GM23338 (cell line): ENCODE measurements around the gene ZNF490. TPM values are rescaled to one million over a fixed set of nuclear protein-coding genes. Genes with fewer than 3 reads are reported as not detected.

Experiments
- ATAC-seq: fragments of 200-7000 bp; cut with Tn5 transposase; 3 replicates; pipeline ENCODE4 v1.9.1; 2020
- DNase-seq: peaks from one replicate; pipeline ENCODE4 v3.0.0-alpha.2; 2015; ENCODE audit warnings: low spot score
- H2AFZ ChIP-seq: fragments of 200-600 bp; sonication (generic); 2 replicates; pipeline ENCODE4 v1.8.0; 2016; ENCODE audit warnings: antibody characterized with exemption, mild to moderate bottlenecking, moderate library complexity
- H3F3A ChIP-seq: fragments of 200-600 bp; sonication (generic); replicated peaks from 2 replicates; pipeline ENCODE4 v1.8.0; 2017; ENCODE audit warnings: antibody characterized with exemption, mixed run types, low read depth
- H3K27ac ChIP-seq: fragments of 200-600 bp; sonication (generic); 2 replicates; pipeline ENCODE4 v1.6.1; 2016; ENCODE audit warnings: low read depth
- H3K27me3 ChIP-seq: fragments of 200-600 bp; sonication (generic); 2 replicates; pipeline ENCODE4 v1.8.0; 2016; ENCODE audit warnings: mild to moderate bottlenecking, mixed run types, moderate library complexity; ENCODE audit not compliant: insufficient read depth
- H3K36me3 ChIP-seq: fragments of 200-600 bp; sonication (generic); 2 replicates; pipeline ENCODE4 v1.8.0; 2016; ENCODE audit warnings: mild to moderate bottlenecking; ENCODE audit not compliant: insufficient read depth
- H3K4me1 ChIP-seq: fragments of 200-600 bp; sonication (generic); 2 replicates; pipeline ENCODE4 v1.8.0; 2016; ENCODE audit warnings: mild to moderate bottlenecking, moderate library complexity; ENCODE audit not compliant: insufficient read depth
- H3K4me2 ChIP-seq: fragments of 200-600 bp; sonication (generic); 2 replicates; pipeline ENCODE4 v1.7.1; 2017; ENCODE audit warnings: mixed run types
- H3K4me3 ChIP-seq: fragments of 200-600 bp; sonication (generic); 2 replicates; pipeline ENCODE4 v1.6.1; 2016; ENCODE audit warnings: mixed run types
- H3K79me2 ChIP-seq: fragments of 200-600 bp; sonication (generic); replicated peaks from 2 replicates; pipeline ENCODE4 v1.8.0; 2017; ENCODE audit warnings: mild to moderate bottlenecking; ENCODE audit not compliant: insufficient read depth
- H3K9me2 ChIP-seq: fragments of 200-600 bp; sonication (generic); 2 replicates; pipeline ENCODE4 v1.8.0; 2017; ENCODE audit not compliant: insufficient read depth
- H4K20me1 ChIP-seq: fragments of 200-600 bp; sonication (generic); replicated peaks from 2 replicates; pipeline ENCODE4 v1.8.0; 2017; ENCODE audit warnings: mild to moderate bottlenecking; ENCODE audit not compliant: insufficient read depth
- H3K27ac Mint-ChIP-seq: 2 replicates; pipeline ENCODE4 v1.8.0; 2020; ENCODE audit warnings: inconsistent platforms, mild to moderate bottlenecking, moderate library complexity, mixed read lengths
- H3K27me3 Mint-ChIP-seq: 3 replicates; pipeline ENCODE4 v1.8.0; 2022; ENCODE audit warnings: low read depth, mild to moderate bottlenecking, moderate library complexity, mixed read lengths, inconsistent platforms; ENCODE audit not compliant: insufficient read depth, poor library complexity
- H3K36me3 Mint-ChIP-seq: 3 replicates; pipeline ENCODE4 v1.8.0; 2021; ENCODE audit warnings: low read depth, mild to moderate bottlenecking, inconsistent platforms, moderate library complexity, mixed read lengths
- H3K4me1 Mint-ChIP-seq: 3 replicates; pipeline ENCODE4 v1.8.0; 2020; ENCODE audit warnings: mild to moderate bottlenecking, inconsistent platforms, mixed read lengths
- H3K4me3 Mint-ChIP-seq: 3 replicates; pipeline ENCODE4 v1.8.0; 2021; ENCODE audit warnings: moderate library complexity, mild to moderate bottlenecking, inconsistent platforms, mixed read lengths
- H3K9me3 Mint-ChIP-seq: 3 replicates; pipeline ENCODE4 v1.8.0; 2020; ENCODE audit warnings: moderate library complexity, mild to moderate bottlenecking, inconsistent platforms, mixed read lengths
- CREB1 ChIP-seq: fragments of 250-450 bp; sonication (Bioruptor Pico); IDR thresholded peaks from 2 replicates; pipeline ENCODE4 v1.5.0; 2020; ENCODE audit warnings: low read depth, mild to moderate bottlenecking, moderate library complexity
- ETS1 ChIP-seq: IDR thresholded peaks from 2 replicates; pipeline ENCODE4 v1.6.1; 2016; ENCODE audit warnings: antibody characterized with exemption
- EZH2phosphoT487 ChIP-seq: fragments of 200-600 bp; sonication (generic); IDR thresholded peaks from one replicate; pipeline ENCODE4 v1.8.1; 2018; ENCODE audit warnings: antibody characterized with exemption; ENCODE audit not compliant: unreplicated experiment
- JUNB ChIP-seq: IDR thresholded peaks from one replicate; pipeline ENCODE4 v1.6.1; 2016; ENCODE audit warnings: antibody characterized with exemption; ENCODE audit not compliant: unreplicated experiment
- NANOG ChIP-seq: IDR thresholded peaks from 2 replicates; pipeline ENCODE4 v1.6.1; 2016; ENCODE audit warnings: antibody characterized with exemption, borderline replicate concordance
- STAT1 ChIP-seq: IDR thresholded peaks from one replicate; pipeline ENCODE4 v1.6.1; 2016; ENCODE audit warnings: antibody characterized with exemption; ENCODE audit not compliant: unreplicated experiment
- ZNF331 ChIP-seq: fragments of 250-450 bp; sonication (Bioruptor Pico); IDR thresholded peaks from 2 replicates; pipeline ENCODE4 v1.5.0; 2020; ENCODE audit warnings: low read depth, mild to moderate bottlenecking, moderate library complexity
- ZNF462 ChIP-seq: fragments of 250-450 bp; sonication (Bioruptor Pico); IDR thresholded peaks from 2 replicates; pipeline ENCODE4 v1.5.0; 2020; ENCODE audit warnings: mild to moderate bottlenecking, moderate library complexity
- polyA plus RNA-seq: library from polyadenylated mRNA; unstranded; fragments of >200 nt; fragmentation: Nextera tagmentation; extraction: Ambion mirVana; gene quantifications from 2 replicates; pipeline ENCODE4 v1.2.1, GENCODE V29; 2016
- total RNA-seq: library from RNA; depleted of rRNA; stranded (reverse); fragments of >200 nt; shearing (Covaris generic); gene quantifications from 2 replicates; pipeline ENCODE4 v1.2.3, GENCODE V29; 2014

ZNF490 gene
- total and polyA plus RNA-seq, 2 experiments from 2014 or later = 1.4 to 7.3 TPM

GRCh38 chr19:12611361-12611699 lies 717 bp upstream of the ZNF490 start:
- H3K4me1 ChIP-seq = no peaks in the 10 kb centered on the region
- peak overlapping the region; percentile 49 for H3K4me3 ChIP-seq
- peak overlapping the region; percentile 59 for H3K4me2 ChIP-seq
- no peak overlapping the region for H2AFZ ChIP-seq
- H3K27me3 Mint-ChIP-seq = peaks cover 16% of the 10 kb centered on the region
- ATAC-seq (peak; percentile 66), DNase-seq (peak; percentile 72)
- no peaks in the 10 kb centered on the region for H3K27me3 ChIP-seq
- peaks cover 29% of the 10 kb centered on the region for H3K36me3 Mint-ChIP-seq
- no peaks in the 10 kb centered on the region for H3K9me2 ChIP-seq
- H3K4me3 Mint-ChIP-seq = peak overlapping the region; percentile 100
- TF ChIP-seq ZNF331 (CRISPR knock-in tag) (no peak), ZNF462 (CRISPR knock-in tag) (no peak), CREB1 (CRISPR knock-in tag) (no peak), EZH2phosphoT487 (no peak), NANOG (no peak), ETS1 (peak; percentile 43; the same call in 1 of the 2 replicates), STAT1 (no peak), JUNB (no peak)
- peaks cover 56% of the 10 kb centered on the region for H3K79me2 ChIP-seq
- peak overlapping the region; percentile 45 for H3K27ac ChIP-seq
- H3K27ac Mint-ChIP-seq = peak overlapping the region; percentile 100
- 0 out of 2 replicates have a peak, but pooled peaks cover 7% of the 10 kb centered on the region for H3K36me3 ChIP-seq
- H3K9me3 Mint-ChIP-seq = 0 out of 3 replicates have a peak, but pooled peaks cover 2% of the 10 kb centered on the region
- H3F3A ChIP-seq = no peaks in the 10 kb centered on the region
- H3K4me1 Mint-ChIP-seq = peaks cover 3% of the 10 kb centered on the region; the same call in 2 of the 3 replicates
- peaks cover 6% of the 10 kb centered on the region for H4K20me1 ChIP-seq
